Mucosa of descending colon (tissue), 3 donors: ENCODE measurements around the gene ICAM3. TPM values are rescaled to one million over a fixed set of nuclear protein-coding genes. Genes with fewer than 3 reads are reported as not detected.

Experiments
- ATAC-seq: fragments of 200-7000 bp; cut with Tn5 transposase; one replicate; pipeline ENCODE4 v1.9.1; 2020; ENCODE audit warnings: mild to moderate bottlenecking, moderate library complexity
- DNase-seq, 3 donors: peaks; one replicate each; pipeline ENCODE4 v3.0.0-alpha.2; 2020
- H3K36me3 ChIP-seq: fragments of 200-600 bp; one replicate; pipeline ENCODE4 v1.8.0; 2021; ENCODE audit warnings: low read depth, mild to moderate bottlenecking
- H3K4me1 ChIP-seq: fragments of 200-600 bp; one replicate; pipeline ENCODE4 v1.8.0; 2021; ENCODE audit warnings: low read depth, mild to moderate bottlenecking
- H3K4me3 ChIP-seq: fragments of 200-600 bp; one replicate; pipeline ENCODE4 v1.8.0; 2021; ENCODE audit warnings: mild to moderate bottlenecking
- H3K9me3 ChIP-seq: fragments of 200-600 bp; one replicate; pipeline ENCODE4 v1.8.0; 2021; ENCODE audit warnings: mild to moderate bottlenecking
- CTCF ChIP-seq: fragments of 200-600 bp; IDR thresholded peaks from one replicate; pipeline ENCODE4 v1.8.0; 2022; ENCODE audit warnings: antibody characterized with exemption, mild to moderate bottlenecking
- intact Hi-C, 2 donors: fragments of 100-400 bp; cut with DNase I in 1 of 2; cut with micrococcal nuclease in 1 of 2; formaldehyde crosslinking; loops; one replicate each; pipeline versions ENCODE4 v1.11.0 to v1.11.1; 2022; cut with DNase I, micrococcal nuclease
- total RNA-seq, 3 donors: library from RNA; stranded (reverse); fragmentation: NEBNext Ultra II Directional in 2 of 3; extraction: Animal tissue kit (Norgen Biotek cat#: 25700) in 2 of 3; gene quantifications; one replicate each; pipeline versions ENCODE4 v1.2.1 to v1.2.4, GENCODE V29; 2021 to 2023
- donor health status: DM: no; HTN: no; CAD: no; lungs with moderate emphysema.
- donor health status: DM: no; HTN: no; CAD: no.
- donor health status: DM: no; HTN: yes; CAD: no.

The ICAM3 gene
- total RNA-seq, 3 donors from 2014 or later, result 16.0 to 31.6 (median 28.0) TPM

- TF ChIP-seq CTCF, result no peak
- H3K36me3 ChIP-seq, result peaks cover 13% of the 10 kb centered on the region
- no peaks in the 10 kb centered on the region for H3K9me3 ChIP-seq
- DNase-seq, result peak in 1 of 3 donors; percentile 41
- no peak for ATAC-seq
- intact Hi-C loops, result no loop called here
- peaks cover 30% of the 10 kb centered on the region for H3K4me1 ChIP-seq
- H3K4me3 ChIP-seq, result no peak overlapping the region
These were observed 18.6 kb downstream of the ICAM3 start for GRCh38 chr19:10320602-10321416.

DNA sequence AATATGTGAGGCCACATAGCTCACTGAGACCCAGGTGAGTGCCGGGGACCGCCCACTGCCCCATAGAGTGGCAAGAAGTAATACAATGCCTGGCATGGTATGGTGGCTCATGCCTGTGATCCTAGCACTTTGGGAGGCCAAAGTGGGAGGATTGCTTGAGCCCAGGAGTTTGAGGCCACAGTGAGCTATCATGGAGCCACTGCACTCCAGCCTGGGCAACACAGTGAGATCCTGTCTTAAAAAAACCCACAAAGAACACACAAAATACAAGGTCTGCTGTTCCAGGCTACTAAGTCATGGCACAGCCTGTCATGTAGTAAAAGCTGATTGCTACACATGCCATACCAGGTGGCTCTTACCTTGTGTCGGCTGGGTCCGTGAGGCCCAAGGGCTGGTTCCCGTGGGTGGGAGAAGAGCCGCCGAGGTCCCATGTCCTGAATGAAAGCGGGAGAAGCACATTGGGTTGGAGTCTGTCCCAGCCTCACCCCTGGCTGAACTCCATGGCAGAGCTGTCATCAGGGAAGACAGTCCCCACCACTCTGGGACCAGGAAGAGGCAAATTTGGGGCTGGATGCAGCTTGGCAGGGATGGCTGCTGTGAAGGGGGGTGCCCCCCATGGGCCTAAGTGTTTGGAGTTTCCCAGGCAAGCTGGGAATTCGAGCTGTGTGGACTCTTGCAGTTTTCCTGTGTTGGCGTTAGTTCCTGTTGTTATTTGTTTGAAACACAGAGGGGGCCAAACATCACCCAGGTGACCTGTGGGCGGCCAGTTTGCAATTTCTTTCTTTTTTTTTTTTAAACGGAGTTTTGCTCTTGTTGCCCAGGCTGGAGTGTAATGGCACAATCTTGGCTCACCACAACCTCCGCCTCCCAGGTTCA, 20.4 kb downstream of the ICAM3 start:
- H3K36me3 ChIP-seq, result peaks cover 8% of the 10 kb centered on the region
- intact Hi-C loops, result no loop called here

GRCh38 chr19:10317857-10318462, 21.5 kb downstream of the ICAM3 start:
- Histone ChIP-seq H3K4me1 (peaks cover 31% of the 10 kb centered on the region), H3K36me3 (peaks cover 8% of the 10 kb centered on the region), H3K4me3 (no peak overlapping the region), H3K9me3 (no peaks in the 10 kb centered on the region)
- intact Hi-C loops, result no loop called here
- no peak for TF ChIP-seq CTCF
- ATAC-seq, result no peak
- DNase-seq, result no peak

More for the DNA sequence above, 20.4 kb downstream of the ICAM3 start:
- DNase-seq (no peak), ATAC-seq (no peak)
- H3K4me1 ChIP-seq, result peaks cover 34% of the 10 kb centered on the region
- H3K9me3 ChIP-seq, result no peaks in the 10 kb centered on the region
- no peak overlapping the region for H3K4me3 ChIP-seq
- TF ChIP-seq CTCF, result no peak

- H3K4me3 ChIP-seq, result no peak overlapping the region
- intact Hi-C loops, result no loop called here
- TF ChIP-seq CTCF, result no peak
- no peaks in the 10 kb centered on the region for H3K9me3 ChIP-seq
- peaks cover 24% of the 10 kb centered on the region for H3K4me1 ChIP-seq
- peaks cover 8% of the 10 kb centered on the region for H3K36me3 ChIP-seq
- ATAC-seq, result no peak
- DNase-seq, result no peak
These were observed 22.2 kb downstream of the ICAM3 start for GRCh38 chr19:10317045-10317856.
